C4-2B (cell line): ENCODE results near the gene TMEM239.

Source experiments
- CTCF ChIP-seq: fragments of 450-650 bp; conservative IDR thresholded peaks from 2 replicates; pipeline ENCODE4 v1.5.1; 2017; ENCODE audit warnings: mild to moderate bottlenecking
- ZFX ChIP-seq: fragments of 450-650 bp; IDR thresholded peaks from 2 replicates; pipeline ENCODE4 v1.6.1; 2017

- no peak for TF ChIP-seq CTCF
- no peak for TF ChIP-seq ZFX
These were observed 598 bp downstream of the TMEM239 start for GRCh38 chr20:2816583-2817340.
